ENCODE data around the gene RGS14.
A peak's percentile ranks its signal among the peaks of the same experiment; 100 is the strongest.
"Not testable (repeated sequence)": the region's sequence is repeated elsewhere in the genome, so short reads cannot be mapped to it uniquely, and the experiment has no call there.

RGS14 gene

GRCh38 chr5:177410575-177410974, 52.9 kb downstream of the RGS14 start:
- Histone ChIP-seq H3K27me3 (ENCODE audit: control insufficient read depth, insufficient read depth, low read length) (no peaks in the 10 kb centered on the region), H3K4me2 (ENCODE audit: low read length) (peak overlapping the region; percentile 39)
- TF ChIP-seq, protein P1, sequence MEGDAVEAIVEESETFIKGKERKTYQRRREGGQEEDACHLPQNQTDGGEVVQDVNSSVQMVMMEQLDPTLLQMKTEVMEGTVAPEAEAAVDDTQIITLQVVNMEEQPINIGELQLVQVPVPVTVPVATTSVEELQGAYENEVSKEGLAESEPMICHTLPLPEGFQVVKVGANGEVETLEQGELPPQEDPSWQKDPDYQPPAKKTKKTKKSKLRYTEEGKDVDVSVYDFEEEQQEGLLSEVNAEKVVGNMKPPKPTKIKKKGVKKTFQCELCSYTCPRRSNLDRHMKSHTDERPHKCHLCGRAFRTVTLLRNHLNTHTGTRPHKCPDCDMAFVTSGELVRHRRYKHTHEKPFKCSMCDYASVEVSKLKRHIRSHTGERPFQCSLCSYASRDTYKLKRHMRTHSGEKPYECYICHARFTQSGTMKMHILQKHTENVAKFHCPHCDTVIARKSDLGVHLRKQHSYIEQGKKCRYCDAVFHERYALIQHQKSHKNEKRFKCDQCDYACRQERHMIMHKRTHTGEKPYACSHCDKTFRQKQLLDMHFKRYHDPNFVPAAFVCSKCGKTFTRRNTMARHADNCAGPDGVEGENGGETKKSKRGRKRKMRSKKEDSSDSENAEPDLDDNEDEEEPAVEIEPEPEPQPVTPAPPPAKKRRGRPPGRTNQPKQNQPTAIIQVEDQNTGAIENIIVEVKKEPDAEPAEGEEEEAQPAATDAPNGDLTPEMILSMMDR (IDR thresholded peaks at IDR 0.05) = no peak

DNA sequence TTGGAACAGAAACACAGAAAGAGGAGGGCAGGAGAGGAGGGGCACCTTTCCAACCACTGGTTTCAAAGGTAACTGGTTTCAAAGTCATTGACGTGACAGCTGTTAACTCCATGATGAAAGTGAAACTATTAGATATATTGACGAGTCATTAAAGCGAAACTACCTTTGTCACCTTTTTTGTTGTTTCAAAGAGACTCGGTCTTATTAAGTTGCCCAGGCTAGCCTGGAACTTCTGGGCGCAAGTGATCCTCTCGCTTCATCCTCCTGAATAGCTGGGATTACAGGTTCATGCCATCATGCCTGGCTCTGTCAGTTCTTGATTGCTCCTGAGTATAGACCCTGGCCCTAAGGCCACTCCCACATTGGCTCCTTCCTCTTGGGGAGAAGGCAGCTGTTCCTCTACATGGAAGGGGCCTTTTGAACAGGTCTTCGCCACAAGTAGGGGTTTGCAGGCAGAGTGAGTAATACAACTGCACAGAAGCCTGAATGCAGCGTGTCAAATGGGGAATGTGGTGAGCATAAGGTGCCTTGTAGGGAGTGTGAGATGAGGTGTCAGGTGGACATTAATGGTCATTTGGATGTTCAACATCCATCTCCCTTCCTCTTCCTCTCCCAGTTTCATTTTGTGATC, 55.0 kb downstream of the RGS14 start:
- Histone ChIP-seq H3K27me3 (ENCODE audit: control insufficient read depth, insufficient read depth, low read length) (no peaks in the 10 kb centered on the region), H3K9ac (no peak overlapping the region), H3K9me3 (ENCODE audit: control insufficient read depth, low read length) (no peaks in the 10 kb centered on the region), H2AFZ (no peak overlapping the region), H3K4me1 (peaks cover 10% of the 10 kb centered on the region), H3K4me2 (ENCODE audit: low read length) (no peak overlapping the region), H3K79me2 (no peaks in the 10 kb centered on the region), H3K27ac (no peak overlapping the region), H3K4me3 (ENCODE audit: low read depth, low read length) (no peak overlapping the region), H3K36me3 (ENCODE audit: control insufficient read depth, insufficient read depth, low read length) (no peaks in the 10 kb centered on the region)
- TF ChIP-seq, protein P1 (IDR thresholded peaks at IDR 0.05) = no peak

More at GRCh38 chr5:177410575-177410974, 52.9 kb downstream of the RGS14 start:
- Histone ChIP-seq H3K79me2 (no peaks in the 10 kb centered on the region), H3K4me1 (peaks cover 10% of the 10 kb centered on the region), H3K9ac (no peak overlapping the region), H3K9me3 (ENCODE audit: control insufficient read depth, low read length) (no peaks in the 10 kb centered on the region), H3K27ac (peak overlapping the region; percentile 36), H3K4me3 (ENCODE audit: low read depth, low read length) (no peak overlapping the region), H3K36me3 (ENCODE audit: control insufficient read depth, insufficient read depth, low read length) (no peaks in the 10 kb centered on the region), H2AFZ (no peak overlapping the region)

- no peak overlapping the region for H2AFZ ChIP-seq
- H3K9me3 ChIP-seq (ENCODE audit: control insufficient read depth, low read length) = no peaks in the 10 kb centered on the region
- no peaks in the 10 kb centered on the region for H3K36me3 ChIP-seq (ENCODE audit: control insufficient read depth, insufficient read depth, low read length)
- no peak overlapping the region for H3K4me3 ChIP-seq (ENCODE audit: low read depth, low read length)
- H3K27me3 ChIP-seq (ENCODE audit: control insufficient read depth, insufficient read depth, low read length) = no peaks in the 10 kb centered on the region
- H3K4me1 ChIP-seq = peaks cover 10% of the 10 kb centered on the region
- no peak overlapping the region for H3K27ac ChIP-seq
- H3K9ac ChIP-seq = no peak overlapping the region
- TF ChIP-seq, protein P1 (IDR thresholded peaks at IDR 0.05) = no peak
- H3K4me2 ChIP-seq (ENCODE audit: low read length) = no peak overlapping the region
- no peaks in the 10 kb centered on the region for H3K79me2 ChIP-seq
Measured at GRCh38 chr5:177414481-177414880, 56.8 kb downstream of the RGS14 start.

GRCh38 chr5:177417081-177417480, 59.4 kb downstream of the RGS14 start:
- not testable (repeated sequence) for H3K36me3 ChIP-seq (ENCODE audit: control insufficient read depth, insufficient read depth, low read length); H3K27me3 ChIP-seq (ENCODE audit: control insufficient read depth, insufficient read depth, low read length); H2AFZ ChIP-seq; H3K9ac ChIP-seq; H3K79me2 ChIP-seq; H3K4me3 ChIP-seq (ENCODE audit: low read depth, low read length); H3K4me1 ChIP-seq; H3K4me2 ChIP-seq (ENCODE audit: low read length); H3K27ac ChIP-seq; H3K9me3 ChIP-seq (ENCODE audit: control insufficient read depth, low read length)

GRCh38 chr5:177419046-177419445, 61.3 kb downstream of the RGS14 start:
- H3K9me3 ChIP-seq (ENCODE audit: control insufficient read depth, low read length) = no peaks in the 10 kb centered on the region
- TF ChIP-seq, protein P1 (IDR thresholded peaks at IDR 0.05) = no peak
- no peak overlapping the region for H3K27ac ChIP-seq

DNA sequence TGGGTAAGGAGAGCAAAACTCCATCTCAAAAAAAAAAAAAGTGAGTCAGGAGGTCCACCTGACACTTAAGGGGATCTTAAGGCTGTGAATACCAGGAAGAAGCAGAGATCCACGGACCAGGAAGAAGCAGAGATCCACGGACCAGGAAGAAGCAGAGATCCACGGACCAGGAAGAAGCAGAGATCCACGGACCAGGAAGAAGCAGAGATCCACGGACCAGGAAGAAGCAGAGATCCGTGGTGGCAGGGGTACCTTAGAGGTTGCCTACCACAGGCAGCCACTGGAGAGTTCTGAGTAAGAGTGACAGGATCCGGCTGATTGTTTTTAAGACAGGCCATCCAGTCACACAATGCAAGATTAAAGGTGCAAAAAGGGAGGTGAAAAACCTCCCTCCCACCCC, 62.7 kb downstream of the RGS14 start:
- H3K27me3 ChIP-seq (ENCODE audit: control insufficient read depth, insufficient read depth, low read length); H2AFZ ChIP-seq; H3K9ac ChIP-seq; H3K4me3 ChIP-seq (ENCODE audit: low read depth, low read length); H3K4me2 ChIP-seq (ENCODE audit: low read length); H3K27ac ChIP-seq; H3K79me2 ChIP-seq; H3K4me1 ChIP-seq; H3K36me3 ChIP-seq (ENCODE audit: control insufficient read depth, insufficient read depth, low read length); H3K9me3 ChIP-seq (ENCODE audit: control insufficient read depth, low read length): not testable (repeated sequence)

More at GRCh38 chr5:177419046-177419445, 61.3 kb downstream of the RGS14 start:
- H3K9ac ChIP-seq = no peak overlapping the region
- H3K4me3 ChIP-seq (ENCODE audit: low read depth, low read length) = no peak overlapping the region
- no peaks in the 10 kb centered on the region for H3K4me1 ChIP-seq
- H3K79me2 ChIP-seq = no peaks in the 10 kb centered on the region
- no peak overlapping the region for H3K4me2 ChIP-seq (ENCODE audit: low read length)
- no peaks in the 10 kb centered on the region for H3K36me3 ChIP-seq (ENCODE audit: control insufficient read depth, insufficient read depth, low read length)
- no peak overlapping the region for H2AFZ ChIP-seq
- no peaks in the 10 kb centered on the region for H3K27me3 ChIP-seq (ENCODE audit: control insufficient read depth, insufficient read depth, low read length)
